ENCODE measurements around the gene GPR75. TPM values are rescaled to one million over a fixed set of nuclear protein-coding genes. Genes with fewer than 3 reads are reported as not detected.
A peak's percentile ranks its signal among the peaks of the same experiment; 100 is the strongest.
"Not testable (repeated sequence)": the region's sequence is repeated elsewhere in the genome, so short reads cannot be mapped to it uniquely, and the experiment has no call there.

GPR75 gene
- total and polyA plus RNA-seq, 11 donors, result 0.67 to 2.2 (median 1.2) TPM

DNA sequence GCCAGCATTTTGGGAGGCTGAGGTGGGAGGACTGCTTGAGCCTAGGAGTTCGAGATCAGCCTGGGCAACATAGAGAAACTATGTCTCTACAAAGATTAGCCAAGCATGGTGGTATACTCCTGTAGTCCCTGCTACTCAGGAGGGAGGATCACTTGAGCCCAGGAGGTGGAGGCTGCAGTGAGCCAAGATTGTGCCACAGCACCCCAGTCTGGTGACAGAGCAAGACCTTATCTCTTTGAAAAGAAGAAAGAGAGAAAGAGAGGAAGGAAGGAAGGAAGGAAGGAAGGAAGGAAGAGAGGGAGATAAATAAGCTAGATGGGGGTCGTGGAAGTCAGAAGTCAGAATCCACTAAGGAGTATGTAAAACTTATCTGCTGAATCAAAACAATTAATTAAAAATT is 16.2 kb downstream of the GPR75 start:
- WGBS, 4 donors, result 67 to 73% (median 72%) methylated on average over 2 of the region's 2 CpGs
- no peak for DNase-seq
- H3K4me3 ChIP-seq, result no peak overlapping the region
- TF ChIP-seq, protein P1, sequence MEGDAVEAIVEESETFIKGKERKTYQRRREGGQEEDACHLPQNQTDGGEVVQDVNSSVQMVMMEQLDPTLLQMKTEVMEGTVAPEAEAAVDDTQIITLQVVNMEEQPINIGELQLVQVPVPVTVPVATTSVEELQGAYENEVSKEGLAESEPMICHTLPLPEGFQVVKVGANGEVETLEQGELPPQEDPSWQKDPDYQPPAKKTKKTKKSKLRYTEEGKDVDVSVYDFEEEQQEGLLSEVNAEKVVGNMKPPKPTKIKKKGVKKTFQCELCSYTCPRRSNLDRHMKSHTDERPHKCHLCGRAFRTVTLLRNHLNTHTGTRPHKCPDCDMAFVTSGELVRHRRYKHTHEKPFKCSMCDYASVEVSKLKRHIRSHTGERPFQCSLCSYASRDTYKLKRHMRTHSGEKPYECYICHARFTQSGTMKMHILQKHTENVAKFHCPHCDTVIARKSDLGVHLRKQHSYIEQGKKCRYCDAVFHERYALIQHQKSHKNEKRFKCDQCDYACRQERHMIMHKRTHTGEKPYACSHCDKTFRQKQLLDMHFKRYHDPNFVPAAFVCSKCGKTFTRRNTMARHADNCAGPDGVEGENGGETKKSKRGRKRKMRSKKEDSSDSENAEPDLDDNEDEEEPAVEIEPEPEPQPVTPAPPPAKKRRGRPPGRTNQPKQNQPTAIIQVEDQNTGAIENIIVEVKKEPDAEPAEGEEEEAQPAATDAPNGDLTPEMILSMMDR (IDR thresholded peaks at IDR 0.05), result no peak
- TF ChIP-seq POLR2A (IDR thresholded peaks at IDR 0.05), result no peak
- H3K36me3 ChIP-seq, result peaks cover 0 to 7% (median 0%) of the 10 kb centered on the region in 9 donors
- H3K9me3 ChIP-seq, result no peaks in the 10 kb centered on the region
- no peak for ATAC-seq
- intact Hi-C loops (cut with DNase I), result no loop called here
- H3K4me1 ChIP-seq, result no peaks in the 10 kb centered on the region
- no peaks in the 10 kb centered on the region for H3K27me3 ChIP-seq
- H3K27ac ChIP-seq, result no peak overlapping the region

DNA sequence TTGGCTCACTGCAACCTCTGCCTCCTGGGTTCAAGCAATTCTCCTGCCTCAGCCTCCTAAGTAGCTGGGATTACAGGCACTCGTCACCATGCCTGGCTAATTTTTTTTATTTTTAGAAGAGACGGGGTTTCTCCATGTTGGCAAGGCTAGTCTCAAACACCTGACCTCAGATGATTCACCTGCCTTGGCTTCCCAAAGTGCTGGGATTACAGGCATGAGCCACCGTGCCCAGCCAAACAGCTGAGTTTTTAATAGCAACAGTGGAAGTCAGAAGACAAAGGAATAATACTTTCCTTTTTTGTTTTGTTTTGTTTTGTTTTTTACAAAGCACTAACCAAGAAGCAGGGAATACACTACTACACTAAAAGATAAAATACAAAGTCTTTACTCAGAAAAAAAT is 16.9 kb downstream of the GPR75 start:
- Histone ChIP-seq H3K36me3 (peaks cover 0 to 4% (median 0%) of the 10 kb centered on the region in 9 donors), H3K27me3 (no peaks in the 10 kb centered on the region), H3K4me3 (no peak overlapping the region), H3K4me1 (no peaks in the 10 kb centered on the region), H3K27ac (no peak overlapping the region), H3K9me3 (no peaks in the 10 kb centered on the region)
- intact Hi-C loops (cut with DNase I), result no loop called here
- TF ChIP-seq POLR2A (IDR thresholded peaks at IDR 0.05), result no peak
- TF ChIP-seq, protein P1 (IDR thresholded peaks at IDR 0.05), result no peak
- peak in 1 of 4 donors; percentile 13 for ATAC-seq
- WGBS, 4 donors, result 34 to 57% (median 52%) methylated on average over 3 of the region's 3 CpGs
- no peak for DNase-seq

DNA sequence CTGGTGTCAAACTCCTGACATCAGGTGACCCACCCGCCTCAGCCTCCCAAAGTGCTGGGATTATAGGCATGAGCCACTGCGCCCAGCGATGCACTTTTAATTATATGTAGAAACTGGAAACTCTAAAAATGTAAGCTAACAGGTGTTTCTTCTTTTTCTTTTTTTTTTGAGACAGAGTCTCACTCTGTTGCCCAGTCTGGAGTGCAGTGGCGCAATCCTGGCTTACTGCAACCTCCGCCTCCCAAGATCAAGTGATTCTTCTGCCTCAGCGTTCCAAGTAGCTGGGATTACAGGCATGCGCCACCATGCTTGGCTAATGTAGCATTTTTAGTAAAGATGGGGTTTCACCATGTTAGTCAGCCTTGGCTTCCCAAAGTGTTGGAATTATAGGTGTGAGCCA is 18.1 kb downstream of the GPR75 start:
- DNase-seq; ATAC-seq; H3K36me3 ChIP-seq; H3K4me3 ChIP-seq; H3K4me1 ChIP-seq; H3K9me3 ChIP-seq; H3K27ac ChIP-seq; intact Hi-C loops (cut with DNase I); H3K27me3 ChIP-seq: not testable (repeated sequence)
- WGBS, 4 donors, result 93 to 98% (median 95%) methylated on average over 7 of the region's 7 CpGs

DNA sequence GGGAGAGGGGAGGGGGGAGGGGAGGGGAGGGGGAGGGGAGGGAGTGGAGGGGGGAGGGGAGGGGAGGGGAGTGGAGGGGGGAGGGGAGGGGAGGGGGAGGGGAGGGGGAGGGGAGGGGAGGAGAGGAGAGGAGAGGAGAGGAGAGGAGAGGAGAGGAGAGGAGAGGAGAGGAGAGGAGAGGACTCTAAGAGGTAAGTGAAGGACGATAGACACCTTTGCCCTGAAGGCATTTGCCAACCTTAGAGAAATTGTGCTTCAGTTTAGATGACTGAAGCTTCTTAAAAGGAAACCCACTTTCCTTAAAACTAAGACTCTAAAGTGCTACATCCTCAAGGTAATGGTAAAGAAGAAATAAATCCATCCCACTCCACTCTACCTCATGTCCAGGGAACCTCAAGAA is 19.2 kb downstream of the GPR75 start:
- ATAC-seq (no peak), DNase-seq (no peak)
- intact Hi-C loops (cut with DNase I), result no loop called here
- Histone ChIP-seq H3K9me3 (no peaks in the 10 kb centered on the region), H3K27ac (no peak overlapping the region), H3K36me3 (peaks cover 0 to 4% (median 0%) of the 10 kb centered on the region in 9 donors), H3K4me1 (no peaks in the 10 kb centered on the region), H3K27me3 (no peaks in the 10 kb centered on the region), H3K4me3 (no peak overlapping the region)
- no peak for TF ChIP-seq POLR2A (IDR thresholded peaks at IDR 0.05)
- TF ChIP-seq, protein P1 (IDR thresholded peaks at IDR 0.05), result no peak
- WGBS, 4 donors, result 76 to 83% (median 78%) methylated on average over 1 of the region's 1 CpG

DNA sequence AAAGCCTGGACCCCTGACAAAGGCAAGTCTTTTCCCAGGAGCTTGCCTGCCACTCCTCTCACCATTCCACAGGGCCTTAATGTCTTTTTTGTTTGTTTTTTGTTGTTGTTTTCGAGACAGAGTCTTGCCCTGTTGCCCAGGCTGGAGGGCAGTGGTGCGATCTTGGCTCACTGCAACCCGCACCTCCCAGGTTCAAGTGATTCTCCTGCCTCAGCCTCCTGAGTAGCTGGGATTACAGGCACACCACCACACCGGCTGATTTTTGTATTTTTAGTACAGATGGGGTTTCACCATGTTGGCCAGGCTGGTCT is 29.8 kb downstream of the GPR75 start:
- intact Hi-C loops (cut with DNase I); DNase-seq; H3K4me3 ChIP-seq; H3K9me3 ChIP-seq; H3K27me3 ChIP-seq; ATAC-seq: not testable (repeated sequence)
- Histone ChIP-seq H3K4me1 (peaks cover 0 to 30% (median 12%) of the 10 kb centered on the region in 12 donors), H3K36me3 (peaks cover 0 to 15% (median 3%) of the 10 kb centered on the region in 9 donors), H3K27ac (peak overlapping the region in 8 of 12 donors; percentile 12 to 68 (median 45))
- WGBS, 4 donors, result 84 to 97% (median 89%) methylated on average over 4 of the region's 4 CpGs
